NCI-H1092 (cell line): ENCODE data around the gene SLC26A4.

Experiments used
- DNase-seq: peaks from one replicate; lab custom pipeline; 2025; lab: John Stamatoyannopoulos, UW

The SLC26A4 gene

DNA sequence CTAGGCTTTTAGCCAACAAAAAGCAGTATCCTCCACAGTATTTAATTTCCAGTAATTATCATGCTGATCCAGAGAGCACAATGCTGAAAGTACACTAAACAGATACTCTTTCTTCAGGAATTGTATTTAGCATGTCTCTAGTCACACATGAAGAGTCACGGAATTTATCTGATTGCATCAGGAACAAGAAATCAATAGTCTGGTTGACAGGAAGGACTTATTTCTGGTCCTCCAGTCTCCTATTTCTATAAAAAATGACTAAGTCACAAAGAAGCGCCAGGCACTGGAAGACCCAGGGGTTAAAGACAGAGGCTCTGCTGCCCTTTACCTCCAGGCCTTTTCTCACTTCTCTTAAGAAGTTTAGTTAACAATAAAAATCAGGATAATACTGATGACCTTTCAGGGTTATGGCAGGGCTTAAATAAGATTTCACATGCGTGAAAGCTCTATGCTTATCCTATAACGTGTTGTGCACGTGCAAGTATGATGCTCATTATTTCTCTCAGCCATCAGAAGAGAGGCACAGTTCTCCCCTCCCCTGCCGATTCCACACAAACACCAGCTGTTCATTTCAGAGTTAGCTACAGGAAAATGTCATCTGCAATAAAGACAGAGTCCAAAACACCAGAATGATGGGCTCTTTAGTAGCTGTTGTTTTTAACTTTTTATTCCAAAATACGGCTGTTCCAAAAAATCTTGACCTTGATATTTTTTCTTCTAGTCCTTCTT, 36.9 kb downstream of the SLC26A4 start:
- no peak for DNase-seq

DNA sequence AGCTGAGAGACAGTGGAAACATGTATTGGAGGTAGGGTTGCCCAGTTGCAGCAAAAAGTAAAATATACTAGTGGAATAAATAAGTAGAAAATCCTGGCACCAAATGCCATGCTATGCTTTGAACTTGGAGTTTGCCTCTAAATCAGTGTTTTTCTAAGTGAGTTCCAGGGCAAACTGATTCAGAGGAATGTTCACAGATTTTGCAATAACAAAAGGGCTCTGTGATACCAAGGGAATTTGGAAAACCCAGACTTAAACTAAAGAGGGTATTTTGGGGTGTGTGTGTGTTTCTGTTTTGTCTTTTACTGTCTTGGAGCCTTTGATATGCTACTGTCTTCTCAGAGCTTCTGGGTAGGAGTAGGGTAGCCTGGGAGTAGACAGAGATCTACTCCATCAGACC, 39.9 kb downstream of the SLC26A4 start:
- no peak for DNase-seq

DNA sequence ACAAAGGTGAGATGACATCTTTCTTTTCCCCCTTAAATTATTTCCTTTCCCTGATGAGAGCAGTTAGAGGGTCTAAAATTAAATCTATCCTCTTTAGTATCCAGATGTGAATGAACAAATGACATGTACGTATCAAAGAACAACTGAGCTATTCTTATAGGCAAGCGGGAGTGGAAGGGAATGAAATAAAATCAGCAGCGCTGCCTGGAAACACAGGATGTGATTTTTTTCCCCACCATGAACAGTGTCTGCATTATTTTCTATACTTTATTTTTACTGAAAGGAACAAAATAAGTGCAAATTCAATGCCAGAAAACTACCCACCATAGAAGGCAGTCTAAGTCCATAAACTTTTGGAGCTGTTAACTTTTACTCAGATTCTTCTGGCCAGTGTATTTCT, 40.6 kb downstream of the SLC26A4 start:
- no peak for DNase-seq

DNA sequence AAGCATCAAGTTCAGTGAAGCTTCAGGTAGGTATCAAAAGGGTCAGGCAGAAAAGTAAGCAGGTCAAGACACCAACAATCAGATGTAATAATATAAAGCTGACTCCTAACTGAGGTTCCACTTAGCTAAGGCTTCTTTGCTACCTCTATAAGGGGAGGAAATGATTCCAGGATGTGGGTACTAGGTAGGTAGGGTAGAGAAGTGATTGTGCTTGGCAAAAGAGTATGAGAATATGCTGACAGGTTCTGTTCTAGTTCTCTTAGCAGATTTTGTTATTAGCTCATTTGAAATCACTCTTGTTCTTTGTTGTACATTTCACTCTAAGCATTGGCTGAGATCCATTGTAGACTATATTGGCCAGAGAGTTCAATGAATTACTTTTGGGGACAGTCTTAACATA, 42.6 kb downstream of the SLC26A4 start:
- no peak for DNase-seq

DNA sequence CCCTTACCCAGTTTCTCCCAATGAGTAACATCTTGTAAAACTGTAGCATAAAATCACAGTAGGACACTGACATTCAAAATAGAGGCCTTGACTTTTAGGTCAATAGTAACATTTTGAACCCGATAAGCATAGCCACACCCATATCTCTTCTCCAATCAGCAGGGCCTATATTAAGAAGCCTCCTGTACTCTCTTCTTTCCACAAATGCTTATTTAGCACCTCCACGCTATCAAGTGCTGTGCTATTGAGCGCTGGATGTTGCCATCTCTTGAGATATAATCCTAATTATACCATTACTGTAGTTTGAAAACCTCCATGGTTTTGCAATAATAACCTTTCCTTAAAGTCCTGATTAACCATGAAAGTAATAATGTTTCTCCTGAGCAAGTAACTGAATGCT, 43.2 kb downstream of the SLC26A4 start:
- no peak for DNase-seq

DNA sequence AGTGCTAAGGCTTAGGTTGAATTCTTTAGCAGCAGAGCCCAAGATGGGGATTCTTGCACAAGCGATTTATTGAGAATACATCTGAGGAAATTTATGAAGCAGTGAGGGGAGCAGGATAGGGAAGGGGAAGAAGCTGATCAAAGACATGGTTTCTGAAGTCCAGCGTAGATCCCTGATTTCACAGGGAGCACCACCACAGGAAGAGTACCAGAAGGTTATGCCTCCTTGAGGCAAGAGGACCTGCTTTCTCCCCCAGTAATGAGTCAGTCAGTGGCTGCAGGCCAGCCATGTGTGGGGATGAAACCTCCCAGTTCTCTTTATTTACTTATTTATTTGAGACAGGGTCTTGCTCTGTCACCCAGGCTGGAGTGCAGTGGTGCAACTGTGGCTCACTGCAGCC, 48.3 kb downstream of the SLC26A4 start:
- DNase-seq: no peak

DNA sequence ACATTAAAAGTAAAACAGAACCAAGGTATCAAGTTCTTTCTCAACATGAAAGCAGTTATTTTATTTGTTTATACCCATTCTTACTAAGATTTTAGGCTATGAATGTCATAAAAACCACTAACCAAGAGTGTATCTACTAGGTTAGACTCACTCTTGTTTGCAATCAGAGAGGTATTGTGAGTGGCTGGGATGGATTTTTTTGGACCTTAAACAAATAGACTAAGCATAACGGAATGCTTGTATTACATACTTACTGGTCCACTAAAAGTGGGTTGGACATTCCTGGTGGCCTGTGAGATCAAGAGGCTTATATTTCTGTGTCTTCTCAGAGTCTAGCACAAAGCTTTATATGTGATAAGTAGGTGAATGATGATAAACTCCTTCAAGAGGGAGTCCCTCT, 50.7 kb downstream of the SLC26A4 start:
- DNase-seq: no peak

DNA sequence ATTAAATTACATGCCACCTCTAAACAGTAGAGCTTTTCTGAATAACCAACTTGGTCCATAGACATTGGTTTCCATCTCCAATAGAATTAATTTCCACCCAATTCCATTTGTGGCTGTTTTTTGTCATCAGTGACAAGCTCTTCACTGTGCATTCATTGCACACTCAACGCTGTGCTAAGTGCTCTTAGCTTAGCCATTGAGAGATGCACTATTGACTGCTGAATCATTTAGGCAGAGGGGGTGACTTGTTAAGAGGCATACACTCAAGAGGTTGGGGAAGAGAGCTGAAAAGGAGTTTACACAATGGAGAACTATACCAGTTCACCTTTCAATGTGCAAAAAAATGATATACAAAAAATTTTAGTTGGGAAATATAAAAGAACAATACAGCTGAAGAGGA, 51.4 kb downstream of the SLC26A4 start:
- peak; percentile 87 for DNase-seq

DNA sequence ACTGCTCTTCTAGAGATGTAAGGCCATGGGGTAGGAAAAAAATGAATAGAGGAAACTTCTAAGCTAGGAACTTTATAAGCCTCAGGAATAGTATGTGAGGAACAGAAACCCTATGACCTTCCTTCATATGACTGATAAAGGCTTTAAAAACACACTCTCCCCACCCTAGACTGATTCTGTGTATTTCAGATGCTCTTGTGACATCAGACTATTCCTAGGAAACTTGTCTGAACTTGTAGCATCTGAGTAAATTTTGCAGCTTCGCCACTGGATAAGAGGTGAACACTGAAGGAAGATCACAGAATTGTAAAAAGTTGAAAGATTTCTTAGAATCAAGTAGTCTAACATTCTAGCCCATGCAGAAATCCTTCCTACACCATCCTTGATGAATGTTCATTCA, 52.3 kb downstream of the SLC26A4 start:
- no peak for DNase-seq

DNA sequence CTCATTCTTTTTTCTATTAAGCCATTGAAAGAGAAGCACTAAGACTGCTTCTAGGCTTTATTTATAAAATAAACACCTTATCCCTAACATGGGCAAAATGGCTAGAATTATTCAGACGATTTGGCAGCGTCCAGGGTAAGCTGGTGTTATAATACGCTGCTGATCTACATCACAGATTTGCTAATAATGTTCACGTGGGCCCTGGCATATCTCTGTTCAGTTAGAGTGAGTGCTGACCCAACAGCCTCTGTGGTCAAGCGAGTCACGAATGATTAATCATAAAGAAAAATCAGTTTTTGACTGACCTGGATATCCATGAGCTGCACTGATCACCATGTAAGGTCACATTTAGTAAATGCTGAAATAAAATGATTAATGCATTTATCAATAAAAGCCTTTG, 54.9 kb downstream of the SLC26A4 start:
- DNase-seq: no peak

DNA sequence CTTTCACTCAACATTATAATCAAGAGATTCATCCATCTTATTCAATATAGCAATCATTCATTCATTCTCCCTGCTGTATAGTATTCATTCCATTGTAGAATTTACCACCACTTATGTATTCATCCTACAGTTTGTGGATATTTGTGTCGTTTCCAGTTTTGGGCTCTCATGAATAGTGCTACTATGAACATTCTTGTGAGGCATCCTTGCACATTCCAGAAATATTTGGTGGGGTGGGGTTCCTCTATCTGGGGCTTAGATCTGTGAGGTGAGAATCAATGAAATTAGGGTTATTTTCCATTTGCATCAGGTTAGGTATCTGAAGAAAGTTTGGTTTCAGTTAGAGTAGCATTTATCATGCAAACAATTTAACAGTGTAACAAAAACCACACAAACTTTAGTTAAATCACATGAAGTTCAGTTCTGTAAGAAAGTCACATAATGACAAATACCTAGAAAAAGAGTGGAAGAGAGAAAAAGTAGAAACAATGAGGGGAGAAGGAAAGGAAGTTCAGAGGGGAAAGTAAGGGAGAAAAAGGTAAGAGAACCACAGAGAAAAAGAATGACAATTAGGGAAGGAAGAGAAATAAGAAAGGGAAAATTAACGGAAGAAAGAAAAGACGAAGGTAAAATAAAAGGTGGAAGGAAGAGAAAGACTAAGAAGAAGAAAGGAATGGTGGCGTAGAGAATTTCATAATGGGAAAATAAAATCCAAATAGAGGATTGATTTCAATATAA, 58.0 kb downstream of the SLC26A4 start:
- DNase-seq: no peak

DNA sequence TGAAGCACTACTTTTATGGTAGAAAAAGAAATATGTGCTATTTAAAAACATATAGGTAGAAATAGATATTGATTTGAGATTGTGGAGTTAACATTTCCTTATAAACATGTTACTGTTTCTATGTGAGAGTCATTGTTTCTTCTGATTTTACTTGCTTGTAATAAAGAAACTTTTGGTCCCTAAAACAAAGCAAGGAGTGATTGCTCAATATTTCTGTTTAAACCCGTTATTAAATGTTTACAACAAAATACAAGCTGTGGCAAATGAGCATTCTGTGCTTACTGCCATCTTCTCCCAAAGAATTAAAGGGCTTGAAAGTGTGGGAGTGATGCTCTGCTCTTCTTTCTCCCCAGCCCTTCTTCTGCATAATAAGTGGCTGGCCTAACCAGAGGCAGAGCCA, 60.7 kb downstream of the SLC26A4 start:
- DNase-seq: no peak

DNA sequence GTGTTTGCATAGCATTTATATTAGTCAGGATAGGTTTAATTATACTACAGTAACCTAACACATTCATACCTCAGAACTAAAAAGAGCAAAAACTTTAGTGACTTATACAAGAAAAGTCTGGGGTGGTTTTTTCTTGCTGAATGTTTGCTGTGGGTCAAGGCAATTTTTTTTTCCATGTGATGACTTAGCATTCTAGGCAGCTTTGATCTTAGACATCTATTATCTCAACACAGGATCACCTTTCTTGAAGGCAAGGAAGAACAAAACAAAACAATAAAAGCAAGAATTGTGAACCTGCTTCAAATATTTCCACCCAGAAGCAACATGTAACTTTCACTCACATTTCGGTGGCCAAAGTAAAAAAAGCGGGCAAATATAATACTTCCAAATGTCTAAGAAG, 62.6 kb downstream of the SLC26A4 start:
- no peak for DNase-seq

DNA sequence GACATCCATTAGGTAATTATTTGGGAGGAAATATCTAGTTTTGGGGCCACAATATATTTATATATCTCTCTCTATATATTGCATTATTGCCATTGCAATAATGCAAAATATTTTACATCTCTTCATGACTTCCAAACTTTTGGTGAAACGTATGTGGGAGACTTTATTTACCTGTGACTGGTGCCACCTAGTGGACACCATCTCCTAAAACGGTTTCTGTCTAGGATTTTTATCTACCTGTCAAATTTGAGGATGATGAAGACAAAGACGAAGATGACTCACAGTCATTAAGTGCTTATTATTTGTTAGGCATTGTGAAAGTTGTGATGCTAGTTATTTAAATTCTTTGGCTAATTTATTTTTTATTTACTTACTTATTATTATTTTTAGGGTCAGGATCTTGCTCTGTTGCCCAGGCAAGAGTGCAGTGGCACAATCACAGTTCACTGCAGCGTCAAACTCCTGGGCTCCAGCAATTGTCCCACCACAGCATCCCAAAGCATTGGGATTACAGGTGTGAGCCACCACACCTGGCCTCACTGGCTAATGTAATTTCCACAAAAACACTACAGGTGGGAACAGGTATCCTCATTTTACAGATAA, 64.6 kb downstream of the SLC26A4 start:
- peak; percentile 46 for DNase-seq

DNA sequence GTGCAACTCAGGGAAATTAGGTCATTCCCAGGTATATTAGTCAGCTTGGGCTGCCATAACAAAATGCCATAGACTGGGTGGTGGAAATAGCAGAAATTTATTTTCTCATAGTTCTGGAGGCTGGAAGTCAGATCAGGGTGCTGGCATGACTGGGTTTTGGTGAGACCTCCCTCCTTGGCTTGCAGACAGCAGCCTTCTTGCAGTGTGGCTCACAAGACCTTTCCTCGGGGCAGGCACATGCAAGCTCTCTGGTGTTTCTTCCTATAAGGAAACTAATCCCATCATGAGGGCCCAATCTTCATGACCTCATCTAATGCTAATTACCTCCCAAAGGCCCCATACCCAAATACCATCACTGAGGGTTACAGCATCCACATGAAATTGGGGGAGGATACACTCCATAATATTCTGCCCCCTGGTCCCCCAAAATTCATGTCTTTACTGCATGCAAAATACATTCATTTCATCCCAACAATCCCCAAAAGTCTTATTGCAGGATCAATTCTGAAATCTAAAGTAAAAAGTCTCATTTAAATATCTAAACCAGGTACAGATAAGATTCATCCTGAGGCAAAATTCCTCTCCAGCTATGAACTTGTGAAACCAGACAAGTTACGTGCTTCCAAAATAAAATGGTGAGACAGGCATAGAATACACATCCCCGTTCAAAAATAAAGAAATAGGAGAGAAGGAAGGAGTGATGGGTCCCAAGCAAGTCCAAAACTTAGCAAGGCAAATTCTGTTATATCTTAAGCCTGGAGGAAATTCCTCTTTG, 65.9 kb downstream of the SLC26A4 start:
- no peak for DNase-seq

DNA sequence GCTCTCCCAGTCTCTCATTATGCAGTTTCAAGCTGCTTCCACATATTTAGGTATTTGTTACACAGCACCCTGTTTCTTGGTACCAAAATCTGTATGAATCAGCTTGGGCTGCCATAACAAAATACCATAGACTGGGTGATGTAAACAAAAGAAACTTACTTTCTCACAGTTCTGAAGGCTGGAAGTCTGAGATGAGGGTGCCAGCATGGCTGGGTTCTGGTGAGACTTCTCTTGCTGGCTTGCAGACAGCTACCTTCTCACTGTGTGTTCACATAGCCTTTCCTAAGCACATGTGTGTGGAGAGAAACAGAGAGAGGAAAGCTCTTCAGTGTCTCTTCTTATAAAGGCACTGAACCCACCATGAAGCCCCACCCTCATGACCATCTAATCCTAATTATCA, 67.6 kb downstream of the SLC26A4 start:
- DNase-seq: no peak

DNA sequence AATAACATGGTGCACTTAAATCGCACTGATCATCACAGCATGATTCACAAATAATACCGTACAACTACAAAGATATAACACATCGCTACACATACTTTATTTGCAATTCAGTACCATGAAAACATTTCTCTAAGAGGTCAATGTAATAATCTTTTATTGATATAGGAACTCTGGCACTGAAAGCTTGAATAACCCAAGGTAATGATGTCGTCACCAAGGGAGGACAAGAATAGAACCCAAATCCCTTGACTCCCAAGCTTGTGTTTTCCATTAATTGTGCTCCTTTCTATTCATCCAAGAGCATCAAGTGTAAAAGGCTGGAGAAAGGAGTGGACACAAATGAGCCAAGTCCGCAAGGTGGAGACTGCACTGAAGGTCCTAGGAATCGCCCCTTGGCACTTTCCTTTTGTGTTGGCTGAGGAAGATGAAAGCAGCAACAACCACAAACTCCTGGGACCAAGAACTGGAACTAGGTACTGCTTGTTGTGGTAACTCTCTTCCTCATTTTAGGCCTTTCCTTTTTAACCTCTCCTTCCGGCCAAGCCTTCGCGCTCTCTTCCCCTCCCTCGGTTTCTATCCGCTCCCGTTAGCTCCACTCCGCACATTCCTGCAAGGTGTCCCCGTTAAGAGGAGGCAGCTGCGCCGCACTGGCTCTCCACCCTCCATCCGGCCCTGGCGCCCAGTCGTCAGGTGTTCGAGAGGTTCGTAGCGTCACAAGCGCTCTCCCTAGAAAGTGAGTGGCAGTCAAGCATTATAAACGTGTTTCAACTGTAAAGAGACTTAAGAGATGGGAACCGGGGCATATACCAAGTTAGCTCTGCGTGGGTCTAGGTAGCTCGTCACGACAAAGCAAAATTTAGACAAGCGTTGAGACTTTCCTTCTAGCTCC, 82.3 kb downstream of the SLC26A4 start:
- DNase-seq: no peak

DNA sequence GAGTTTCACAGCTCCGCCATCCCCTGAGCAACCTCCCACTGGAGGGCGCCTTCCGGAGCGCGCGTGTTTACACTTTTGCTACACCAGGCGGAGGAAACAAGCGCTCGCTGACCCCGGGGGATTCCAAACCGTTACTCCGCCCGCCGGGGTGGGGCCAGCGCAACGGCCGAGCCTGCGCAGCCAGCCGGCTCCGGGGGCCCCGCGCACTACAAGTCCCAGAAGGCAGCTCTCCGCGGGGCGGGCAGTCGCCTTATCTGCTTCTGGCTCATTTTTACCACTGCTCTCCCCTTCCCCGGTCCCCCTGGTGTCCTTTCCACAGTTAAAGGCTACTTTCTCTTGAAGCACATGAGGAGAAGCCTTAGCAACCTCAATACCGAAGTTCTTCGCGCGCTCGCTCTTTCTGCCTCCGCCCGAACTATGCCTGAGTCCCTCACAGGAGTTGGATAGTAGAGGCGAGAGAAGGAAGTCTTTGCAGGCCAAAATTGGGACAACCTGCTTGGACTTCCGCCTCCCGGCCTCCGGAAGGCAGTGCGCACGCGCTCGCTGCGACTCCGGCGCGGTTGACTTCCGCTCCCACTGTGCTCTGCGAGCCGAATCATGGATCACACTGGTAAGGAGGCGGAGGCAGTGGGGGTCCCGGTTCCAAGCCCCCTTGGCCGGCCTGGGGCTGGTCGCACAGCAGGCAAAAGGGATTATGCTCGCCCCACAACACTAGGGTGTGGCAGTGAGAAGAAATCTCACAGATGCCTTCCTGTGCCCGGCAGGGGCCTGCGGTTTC, 83.1 kb downstream of the SLC26A4 start, which contains the start of gene CBLL1:
Gene CBLL1, plus strand, starts transcription at position 576 of the 778 bp plus-strand sequence. Its CDS starts 22 bp downstream, at position 598.
- peak; percentile 96 for DNase-seq

DNA sequence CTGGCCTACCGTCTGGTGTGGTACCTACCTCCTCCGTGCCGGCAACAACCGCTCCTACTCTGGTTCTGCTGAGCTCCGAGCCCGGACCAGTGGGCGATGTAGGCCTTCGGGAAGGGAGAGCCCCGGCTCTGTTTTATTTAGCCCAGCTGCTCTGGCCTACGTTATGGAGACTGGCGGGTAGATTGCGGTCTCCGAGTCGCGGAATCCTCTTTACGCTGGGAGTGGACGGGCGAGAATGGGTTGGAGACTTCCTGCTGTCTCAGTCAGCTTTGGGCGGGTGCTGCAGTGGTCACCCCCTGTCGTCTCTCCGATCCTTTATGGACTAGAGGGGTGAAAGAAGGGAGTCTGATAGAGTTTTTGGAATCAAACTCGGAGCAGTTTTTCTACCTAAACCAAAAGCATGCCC, 83.7 kb downstream of the SLC26A4 start:
- DNase-seq: no peak

DNA sequence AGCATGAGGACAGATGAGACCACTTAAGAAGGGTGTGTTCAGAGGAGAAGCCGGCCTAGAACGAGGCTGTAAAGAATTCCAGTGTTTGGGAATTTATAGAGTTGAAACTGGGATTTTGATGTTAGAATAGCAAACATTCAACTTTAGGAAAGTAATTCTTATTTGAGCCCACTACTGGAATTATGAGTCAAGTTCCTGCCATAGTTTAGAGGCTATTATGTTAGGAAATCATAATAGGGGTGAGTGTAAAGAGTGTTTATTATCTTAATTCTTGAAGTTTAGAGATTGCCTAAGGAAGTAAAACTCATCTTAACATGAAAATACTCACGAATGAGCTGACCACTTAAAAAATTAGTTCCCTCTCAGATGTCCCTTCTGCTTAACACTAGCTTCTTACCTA, 85.4 kb downstream of the SLC26A4 start:
- DNase-seq: no peak

DNA sequence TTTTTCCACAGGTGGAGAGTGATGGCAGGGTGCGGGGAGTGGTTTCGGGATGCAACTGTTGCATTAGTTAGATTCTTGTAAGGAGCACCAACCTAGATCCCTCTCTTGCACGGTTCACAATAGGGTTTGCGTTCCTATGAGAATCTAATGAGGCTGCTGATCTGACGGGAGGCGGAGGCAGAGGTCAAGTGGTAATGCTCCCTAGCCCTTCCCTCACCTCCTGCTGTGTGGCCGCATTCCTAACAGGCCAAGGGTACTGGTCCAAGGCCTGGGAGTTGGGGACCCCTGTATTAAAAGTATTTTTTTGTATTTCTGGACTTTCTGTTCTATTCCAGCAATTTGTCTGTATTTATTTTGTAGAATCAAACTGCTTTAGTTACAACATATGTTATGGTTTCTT, 90.5 kb downstream of the SLC26A4 start:
- no peak for DNase-seq
